Fibroblast of lung (primary cell): ENCODE measurements around the gene CFAP52. TPM values are rescaled to one million over a fixed set of nuclear protein-coding genes. Genes with fewer than 3 reads are reported as not detected.

Experiments
- DNase-seq, 2 donors: peaks; one replicate each; pipeline versions ENCODE4 v3.0.0 to v3.0.0-alpha.2; 2010; ENCODE audit warnings: low read depth in 2 of 2
- H2AFZ ChIP-seq: 2 replicates; pipeline ENCODE4 v1.5.1; 2012; ENCODE audit warnings: low read length, control low read depth, inconsistent platforms
- H3K27ac ChIP-seq: 2 replicates; pipeline ENCODE4 v1.5.1; 2011; ENCODE audit warnings: low read length, control low read depth; ENCODE audit not compliant: insufficient read depth
- H3K27me3 ChIP-seq: 2 replicates; pipeline ENCODE4 v1.5.1; 2011; ENCODE audit warnings: mild to moderate bottlenecking, low read length; ENCODE audit not compliant: control insufficient read depth, insufficient read depth
- H3K36me3 ChIP-seq: 2 replicates; pipeline ENCODE4 v1.5.1; 2011; ENCODE audit warnings: low read length; ENCODE audit not compliant: control insufficient read depth, insufficient read depth
- H3K4me1 ChIP-seq: 2 replicates; pipeline ENCODE4 v1.5.1; 2011; ENCODE audit warnings: low read length; ENCODE audit not compliant: control insufficient read depth, insufficient read depth; ENCODE audit errors: extremely low read depth
- H3K4me2 ChIP-seq: 2 replicates; pipeline ENCODE4 v1.5.1; 2011; ENCODE audit warnings: low read length, control low read depth; ENCODE audit not compliant: insufficient read depth; ENCODE audit errors: extremely low read depth
- H3K4me3 ChIP-seq, 4 experiments: fragments of 200-600 bp in 1 of 4; sonication (generic) in 1 of 4; replicated peaks in 1 of 4; 2 replicates each; pipeline ENCODE4 v1.5.1; 2011 to 2016; ENCODE audit warnings: low read length in 4 of 4, low read depth in 3 of 4, mild to moderate bottlenecking in 3 of 4, control low read depth in 2 of 4, inconsistent platforms in 1 of 4, mixed read lengths in 1 of 4; ENCODE audit not compliant: insufficient read depth in 1 of 4; ENCODE audit errors: control extremely low read depth in 1 of 4
- H3K79me2 ChIP-seq: 2 replicates; pipeline ENCODE4 v1.5.1; 2012; ENCODE audit warnings: mild to moderate bottlenecking, low read length, inconsistent platforms; ENCODE audit not compliant: control insufficient read depth, insufficient read depth
- H3K9ac ChIP-seq: 2 replicates; pipeline ENCODE4 v1.5.1; 2011; ENCODE audit warnings: mild to moderate bottlenecking, low read length, control low read depth; ENCODE audit not compliant: insufficient read depth
- H3K9me3 ChIP-seq: 2 replicates; pipeline ENCODE4 v1.5.1; 2012; ENCODE audit warnings: low read depth, low read length; ENCODE audit not compliant: control insufficient read depth, insufficient read depth
- H4K20me1 ChIP-seq: 2 replicates; pipeline ENCODE4 v1.5.1; 2011; ENCODE audit warnings: low read length; ENCODE audit not compliant: control insufficient read depth, insufficient read depth; ENCODE audit errors: extremely low read depth
- EZH2 ChIP-seq: IDR thresholded peaks from 2 replicates; pipeline ENCODE4 v1.5.1; 2012; ENCODE audit warnings: low read length, control low read depth, mild to moderate bottlenecking; ENCODE audit errors: missing control alignments
- polyA plus RNA-seq, 2 donors: library from polyadenylated mRNA; depleted of rRNA in 1 of 2; stranded (reverse) in 1 of 2; unstranded in 1 of 2; fragments of >200 nt; gene quantifications; 2 replicates each; pipeline ENCODE4 v1.2.1, GENCODE V29; 2011 to 2012; ENCODE audit warnings: missing spikeins in 1 of 2
- total RNA-seq: library from RNA; depleted of rRNA; stranded (reverse); fragments of >200 nt; gene quantifications from 2 replicates; pipeline ENCODE4 v1.2.1, GENCODE V29; 2014
- TF ChIP-seq, protein P1 (sequence below), 2 donors: IDR thresholded peaks in 1 of 2; conservative IDR thresholded peaks in 1 of 2; 1 replicate in 1 of 2; 2 replicates in 1 of 2; pipeline ENCODE4 v1.5.1; 2011 to 2012; ENCODE audit warnings: low read length in 2 of 2, control low read depth in 1 of 2, inconsistent platforms in 1 of 2, low read depth in 1 of 2, mild to moderate bottlenecking in 1 of 2

CFAP52 gene
- total and polyA plus RNA-seq, 2 donors (not counting 1 experiment from before 2014, with no cell fraction given): 0.33 TPM; not detected in 1

DNA sequence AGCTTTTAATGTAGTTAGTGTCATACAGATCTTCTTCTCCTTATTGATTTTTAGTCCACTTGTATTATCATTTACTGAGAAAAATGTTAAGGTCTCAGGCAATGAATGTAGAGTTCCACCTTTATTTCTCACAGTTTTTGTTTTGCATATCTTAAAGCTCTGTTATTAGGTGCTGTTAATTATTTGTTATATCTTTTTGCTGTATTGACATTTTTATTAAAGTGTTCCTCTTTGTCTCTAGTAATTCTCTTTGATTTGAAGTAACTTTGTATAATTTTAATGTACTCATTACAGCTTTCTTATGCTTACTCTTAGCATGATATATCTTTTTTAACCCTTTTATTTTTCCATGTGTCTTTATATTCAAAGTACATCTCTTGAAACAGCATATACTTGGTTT is 46.5 kb downstream of the CFAP52 start:
- Histone ChIP-seq H3K79me2 (no peaks in the 10 kb centered on the region), H3K27ac (no peak overlapping the region), H4K20me1 (no peaks in the 10 kb centered on the region), H3K4me1 (no peaks in the 10 kb centered on the region), H3K4me2 (no peak overlapping the region), H2AFZ (no peak overlapping the region), H3K4me3 (no peak overlapping the region), H3K36me3 (no peaks in the 10 kb centered on the region), H3K9ac (no peak overlapping the region), H3K9me3 (no peaks in the 10 kb centered on the region), H3K27me3 (no peaks in the 10 kb centered on the region)
- DNase-seq: no peak
- TF ChIP-seq, protein P1, sequence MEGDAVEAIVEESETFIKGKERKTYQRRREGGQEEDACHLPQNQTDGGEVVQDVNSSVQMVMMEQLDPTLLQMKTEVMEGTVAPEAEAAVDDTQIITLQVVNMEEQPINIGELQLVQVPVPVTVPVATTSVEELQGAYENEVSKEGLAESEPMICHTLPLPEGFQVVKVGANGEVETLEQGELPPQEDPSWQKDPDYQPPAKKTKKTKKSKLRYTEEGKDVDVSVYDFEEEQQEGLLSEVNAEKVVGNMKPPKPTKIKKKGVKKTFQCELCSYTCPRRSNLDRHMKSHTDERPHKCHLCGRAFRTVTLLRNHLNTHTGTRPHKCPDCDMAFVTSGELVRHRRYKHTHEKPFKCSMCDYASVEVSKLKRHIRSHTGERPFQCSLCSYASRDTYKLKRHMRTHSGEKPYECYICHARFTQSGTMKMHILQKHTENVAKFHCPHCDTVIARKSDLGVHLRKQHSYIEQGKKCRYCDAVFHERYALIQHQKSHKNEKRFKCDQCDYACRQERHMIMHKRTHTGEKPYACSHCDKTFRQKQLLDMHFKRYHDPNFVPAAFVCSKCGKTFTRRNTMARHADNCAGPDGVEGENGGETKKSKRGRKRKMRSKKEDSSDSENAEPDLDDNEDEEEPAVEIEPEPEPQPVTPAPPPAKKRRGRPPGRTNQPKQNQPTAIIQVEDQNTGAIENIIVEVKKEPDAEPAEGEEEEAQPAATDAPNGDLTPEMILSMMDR (conservative IDR thresholded peaks at IDR 0.05 in 1 of 2, IDR thresholded peaks at IDR 0.05 in 1 of 2; ENCODE audit: low read depth in 1 of 2, low read length in 2 of 2): no peak
- TF ChIP-seq EZH2: no peak

DNA sequence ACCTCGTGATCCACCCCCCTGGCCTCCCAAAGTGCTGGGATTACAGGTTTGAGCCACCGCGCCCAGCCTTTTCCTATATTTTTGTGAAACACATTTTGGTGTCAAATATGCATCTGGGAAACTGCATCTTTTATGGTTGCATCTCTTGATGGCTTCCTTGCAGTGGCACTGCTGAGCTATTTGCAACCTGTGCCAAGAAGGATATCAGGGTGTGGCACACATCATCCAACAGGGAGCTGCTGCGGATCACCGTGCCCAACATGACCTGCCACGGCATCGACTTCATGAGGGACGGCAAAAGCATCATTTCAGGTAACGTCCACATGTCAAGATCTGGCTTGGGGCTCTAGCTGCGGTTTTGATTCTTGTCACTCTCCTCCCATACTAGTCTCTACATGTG is 52.1 kb downstream of the CFAP52 start:
- TF ChIP-seq, protein P1 (conservative IDR thresholded peaks at IDR 0.05 in 1 of 2, IDR thresholded peaks at IDR 0.05 in 1 of 2; ENCODE audit: low read depth in 1 of 2, low read length in 2 of 2): no peak
- no peak for TF ChIP-seq EZH2
- H3K9ac ChIP-seq: no peak overlapping the region
- no peaks in the 10 kb centered on the region for H3K9me3 ChIP-seq
- H3K36me3 ChIP-seq: no peaks in the 10 kb centered on the region
- DNase-seq: no peak
- H3K4me3 ChIP-seq: no peak overlapping the region
- H3K4me2 ChIP-seq: no peak overlapping the region
- no peaks in the 10 kb centered on the region for H4K20me1 ChIP-seq
- no peak overlapping the region for H3K27ac ChIP-seq
- H3K4me1 ChIP-seq: no peaks in the 10 kb centered on the region
- H3K27me3 ChIP-seq: no peaks in the 10 kb centered on the region
- H2AFZ ChIP-seq: no peak overlapping the region
- no peaks in the 10 kb centered on the region for H3K79me2 ChIP-seq

DNA sequence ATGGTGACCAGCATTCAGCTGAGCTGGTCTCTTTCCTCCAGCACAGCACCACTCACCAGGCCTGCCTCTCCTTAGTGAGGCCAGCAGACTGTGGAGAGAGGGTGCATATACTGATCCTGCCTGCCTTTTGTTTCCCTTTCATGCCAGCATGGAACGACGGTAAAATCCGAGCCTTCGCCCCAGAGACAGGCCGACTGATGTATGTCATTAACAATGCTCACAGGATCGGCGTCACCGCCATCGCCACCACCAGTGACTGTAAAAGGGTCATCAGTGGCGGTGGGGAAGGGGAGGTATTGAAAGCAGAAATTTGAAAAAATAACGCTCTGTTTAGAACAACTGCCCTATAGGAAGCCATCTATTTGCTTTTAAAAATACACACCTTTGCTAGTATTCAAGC is 56.3 kb downstream of the CFAP52 start:
- no peak overlapping the region for H3K9ac ChIP-seq
- H2AFZ ChIP-seq: no peak overlapping the region
- no peak for TF ChIP-seq EZH2
- TF ChIP-seq, protein P1 (conservative IDR thresholded peaks at IDR 0.05 in 1 of 2, IDR thresholded peaks at IDR 0.05 in 1 of 2; ENCODE audit: low read depth in 1 of 2, low read length in 2 of 2): no peak
- no peaks in the 10 kb centered on the region for H4K20me1 ChIP-seq
- DNase-seq: no peak
- no peaks in the 10 kb centered on the region for H3K79me2 ChIP-seq
- no peak overlapping the region for H3K4me2 ChIP-seq
- no peak overlapping the region for H3K4me3 ChIP-seq
- no peaks in the 10 kb centered on the region for H3K27me3 ChIP-seq
- no peak overlapping the region for H3K27ac ChIP-seq
- no peaks in the 10 kb centered on the region for H3K4me1 ChIP-seq
- H3K9me3 ChIP-seq: no peaks in the 10 kb centered on the region
- H3K36me3 ChIP-seq: no peaks in the 10 kb centered on the region
